PC-9 (cell line): ENCODE measurements around the gene POPDC2.

ENCODE experiments used
- CTCF ChIP-seq: fragments of 200-600 bp; sonication (generic); conservative IDR thresholded peaks from 2 replicates; pipeline ENCODE4 v1.6.1; 2017; ENCODE audit warnings: mixed run types, antibody characterized with exemption, mild to moderate bottlenecking, moderate library complexity
- EZH2 ChIP-seq: fragments of 200-600 bp; sonication (generic); IDR thresholded peaks from 2 replicates; pipeline ENCODE4 v1.8.0; 2017; ENCODE audit warnings: antibody characterized with exemption, low read depth

- 0 out of 2 replicates have a peak, but pooled peaks have one; percentile 13 for TF ChIP-seq CTCF
- TF ChIP-seq EZH2 = no peak
Measured at GRCh38 chr3:119601154-119601553, 59.2 kb downstream of the POPDC2 start.
